GM23338 (cell line): ENCODE results near the gene SDHA. TPM values are rescaled to one million over a fixed set of nuclear protein-coding genes. Genes with fewer than 3 reads are reported as not detected.

Experiments used
- ATAC-seq: fragments of 200-7000 bp; cut with Tn5 transposase; 3 replicates; pipeline ENCODE4 v1.9.1; 2020
- DNase-seq: peaks from one replicate; pipeline ENCODE4 v3.0.0-alpha.2; 2015; ENCODE audit warnings: low spot score
- H2AFZ ChIP-seq: fragments of 200-600 bp; sonication (generic); 2 replicates; pipeline ENCODE4 v1.8.0; 2016; ENCODE audit warnings: antibody characterized with exemption, mild to moderate bottlenecking, moderate library complexity
- H3F3A ChIP-seq: fragments of 200-600 bp; sonication (generic); replicated peaks from 2 replicates; pipeline ENCODE4 v1.8.0; 2017; ENCODE audit warnings: antibody characterized with exemption, mixed run types, low read depth
- H3K27ac ChIP-seq: fragments of 200-600 bp; sonication (generic); 2 replicates; pipeline ENCODE4 v1.6.1; 2016; ENCODE audit warnings: low read depth
- H3K27me3 ChIP-seq: fragments of 200-600 bp; sonication (generic); 2 replicates; pipeline ENCODE4 v1.8.0; 2016; ENCODE audit warnings: mild to moderate bottlenecking, mixed run types, moderate library complexity; ENCODE audit not compliant: insufficient read depth
- H3K36me3 ChIP-seq: fragments of 200-600 bp; sonication (generic); 2 replicates; pipeline ENCODE4 v1.8.0; 2016; ENCODE audit warnings: mild to moderate bottlenecking; ENCODE audit not compliant: insufficient read depth
- H3K4me1 ChIP-seq: fragments of 200-600 bp; sonication (generic); 2 replicates; pipeline ENCODE4 v1.8.0; 2016; ENCODE audit warnings: mild to moderate bottlenecking, moderate library complexity; ENCODE audit not compliant: insufficient read depth
- H3K4me2 ChIP-seq: fragments of 200-600 bp; sonication (generic); 2 replicates; pipeline ENCODE4 v1.7.1; 2017; ENCODE audit warnings: mixed run types
- H3K4me3 ChIP-seq: fragments of 200-600 bp; sonication (generic); 2 replicates; pipeline ENCODE4 v1.6.1; 2016; ENCODE audit warnings: mixed run types
- H3K79me2 ChIP-seq: fragments of 200-600 bp; sonication (generic); replicated peaks from 2 replicates; pipeline ENCODE4 v1.8.0; 2017; ENCODE audit warnings: mild to moderate bottlenecking; ENCODE audit not compliant: insufficient read depth
- H3K9me2 ChIP-seq: fragments of 200-600 bp; sonication (generic); 2 replicates; pipeline ENCODE4 v1.8.0; 2017; ENCODE audit not compliant: insufficient read depth
- H4K20me1 ChIP-seq: fragments of 200-600 bp; sonication (generic); replicated peaks from 2 replicates; pipeline ENCODE4 v1.8.0; 2017; ENCODE audit warnings: mild to moderate bottlenecking; ENCODE audit not compliant: insufficient read depth
- H3K27ac Mint-ChIP-seq: 2 replicates; pipeline ENCODE4 v1.8.0; 2020; ENCODE audit warnings: inconsistent platforms, mild to moderate bottlenecking, moderate library complexity, mixed read lengths
- H3K27me3 Mint-ChIP-seq: 3 replicates; pipeline ENCODE4 v1.8.0; 2022; ENCODE audit warnings: low read depth, mild to moderate bottlenecking, moderate library complexity, mixed read lengths, inconsistent platforms; ENCODE audit not compliant: insufficient read depth, poor library complexity
- H3K36me3 Mint-ChIP-seq: 3 replicates; pipeline ENCODE4 v1.8.0; 2021; ENCODE audit warnings: low read depth, mild to moderate bottlenecking, inconsistent platforms, moderate library complexity, mixed read lengths
- H3K4me1 Mint-ChIP-seq: 3 replicates; pipeline ENCODE4 v1.8.0; 2020; ENCODE audit warnings: mild to moderate bottlenecking, inconsistent platforms, mixed read lengths
- H3K4me3 Mint-ChIP-seq: 3 replicates; pipeline ENCODE4 v1.8.0; 2021; ENCODE audit warnings: moderate library complexity, mild to moderate bottlenecking, inconsistent platforms, mixed read lengths
- H3K9me3 Mint-ChIP-seq: 3 replicates; pipeline ENCODE4 v1.8.0; 2020; ENCODE audit warnings: moderate library complexity, mild to moderate bottlenecking, inconsistent platforms, mixed read lengths
- CREB1 ChIP-seq: fragments of 250-450 bp; sonication (Bioruptor Pico); IDR thresholded peaks from 2 replicates; pipeline ENCODE4 v1.5.0; 2020; ENCODE audit warnings: low read depth, mild to moderate bottlenecking, moderate library complexity
- EZH2 ChIP-seq: fragments of 200-600 bp; sonication (generic); IDR thresholded peaks from one replicate; pipeline ENCODE4 v1.8.0; 2017; ENCODE audit warnings: antibody characterized with exemption, mild to moderate bottlenecking, low read depth; ENCODE audit not compliant: unreplicated experiment
- EZH2phosphoT487 ChIP-seq: fragments of 200-600 bp; sonication (generic); IDR thresholded peaks from one replicate; pipeline ENCODE4 v1.8.1; 2018; ENCODE audit warnings: antibody characterized with exemption; ENCODE audit not compliant: unreplicated experiment
- JUNB ChIP-seq: IDR thresholded peaks from one replicate; pipeline ENCODE4 v1.6.1; 2016; ENCODE audit warnings: antibody characterized with exemption; ENCODE audit not compliant: unreplicated experiment
- NANOG ChIP-seq: IDR thresholded peaks from 2 replicates; pipeline ENCODE4 v1.6.1; 2016; ENCODE audit warnings: antibody characterized with exemption, borderline replicate concordance
- POLR2AphosphoS5 ChIP-seq: IDR thresholded peaks from 2 replicates; pipeline ENCODE4 v1.6.1; 2016; ENCODE audit warnings: antibody characterized with exemption, low read depth
- STAT1 ChIP-seq: IDR thresholded peaks from one replicate; pipeline ENCODE4 v1.6.1; 2016; ENCODE audit warnings: antibody characterized with exemption; ENCODE audit not compliant: unreplicated experiment
- ZNF114 ChIP-seq: fragments of 250-450 bp; sonication (Bioruptor Pico); IDR thresholded peaks from 2 replicates; pipeline ENCODE4 v1.5.0; 2020; ENCODE audit warnings: mild to moderate bottlenecking, moderate library complexity
- ZNF331 ChIP-seq: fragments of 250-450 bp; sonication (Bioruptor Pico); IDR thresholded peaks from 2 replicates; pipeline ENCODE4 v1.5.0; 2020; ENCODE audit warnings: low read depth, mild to moderate bottlenecking, moderate library complexity
- polyA plus RNA-seq: library from polyadenylated mRNA; unstranded; fragments of >200 nt; fragmentation: Nextera tagmentation; extraction: Ambion mirVana; gene quantifications from 2 replicates; pipeline ENCODE4 v1.2.1, GENCODE V29; 2016
- total RNA-seq: library from RNA; depleted of rRNA; stranded (reverse); fragments of >200 nt; shearing (Covaris generic); gene quantifications from 2 replicates; pipeline ENCODE4 v1.2.3, GENCODE V29; 2014
- TF ChIP-seq, protein P1 (sequence below): IDR thresholded peaks from one replicate; pipeline ENCODE4 v1.6.1; 2018; ENCODE audit warnings: antibody characterized with exemption; ENCODE audit not compliant: unreplicated experiment
- TF ChIP-seq, protein P2 (sequence below): IDR thresholded peaks from 2 replicates; pipeline ENCODE4 v1.6.1; 2016; ENCODE audit warnings: antibody characterized with exemption
- TF ChIP-seq, protein P3 (sequence below): fragments of 250-450 bp; sonication (Bioruptor Pico); IDR thresholded peaks from 2 replicates; pipeline ENCODE4 v1.5.0; 2020; ENCODE audit warnings: mild to moderate bottlenecking, moderate library complexity
- TF ChIP-seq, protein P4 (sequence below), 2 experiments: fragments of 200-600 bp in 1 of 2; sonication (generic) in 1 of 2; conservative IDR thresholded peaks; 2 replicates each; pipeline versions ENCODE4 v1.5.1 to v1.6.1; 2016 to 2017; ENCODE audit warnings: antibody characterized with exemption in 2 of 2, low read depth in 2 of 2, mild to moderate bottlenecking in 2 of 2, moderate library complexity in 1 of 2

SDHA gene
- total and polyA plus RNA-seq, 2 experiments from 2014 or later: 62.2 to 70.6 TPM

DNA sequence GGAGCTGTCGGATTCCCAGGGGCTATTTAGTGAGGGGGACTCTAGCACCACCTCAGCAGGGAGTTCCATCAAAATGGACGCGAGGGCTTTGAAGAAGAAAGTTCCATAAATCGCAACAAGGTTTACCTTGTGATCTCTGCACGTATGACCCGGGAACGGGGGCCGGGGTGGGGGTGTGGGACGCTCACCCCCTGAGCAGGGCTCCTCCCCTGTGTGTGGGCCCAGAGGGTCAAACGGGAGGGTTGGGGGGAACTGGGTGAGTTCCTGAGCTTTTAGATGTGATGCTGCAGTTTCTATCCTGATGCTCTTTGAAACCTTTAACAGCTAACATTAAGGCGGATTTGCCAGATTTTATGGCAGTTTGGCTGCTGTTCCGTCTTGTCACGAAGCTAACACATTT is 45.7 kb upstream of the SDHA start:
- Mint-ChIP-seq H3K36me3 (peaks cover 27% of the 10 kb centered on the region), H3K27me3 (peaks cover 7% of the 10 kb centered on the region), H3K4me3 (no peak overlapping the region), H3K27ac (no peak overlapping the region), H3K4me1 (no peaks in the 10 kb centered on the region; the same call in 2 of the 3 replicates), H3K9me3 (no peaks in the 10 kb centered on the region; the same call in 2 of the 3 replicates)
- ATAC-seq: no peak
- Histone ChIP-seq H3K27ac (no peak overlapping the region), H3K27me3 (no peaks in the 10 kb centered on the region), H2AFZ (no peak overlapping the region), H3K4me2 (no peak overlapping the region), H4K20me1 (no peaks in the 10 kb centered on the region), H3F3A (no peaks in the 10 kb centered on the region), H3K4me3 (no peak overlapping the region), H3K36me3 (no peaks in the 10 kb centered on the region), H3K4me1 (no peaks in the 10 kb centered on the region), H3K79me2 (no peaks in the 10 kb centered on the region), H3K9me2 (no peaks in the 10 kb centered on the region)
- TF ChIP-seq STAT1: no peak
- no peak for TF ChIP-seq ZNF331
- no peak for TF ChIP-seq CREB1
- TF ChIP-seq EZH2: no peak
- TF ChIP-seq, protein P1, sequence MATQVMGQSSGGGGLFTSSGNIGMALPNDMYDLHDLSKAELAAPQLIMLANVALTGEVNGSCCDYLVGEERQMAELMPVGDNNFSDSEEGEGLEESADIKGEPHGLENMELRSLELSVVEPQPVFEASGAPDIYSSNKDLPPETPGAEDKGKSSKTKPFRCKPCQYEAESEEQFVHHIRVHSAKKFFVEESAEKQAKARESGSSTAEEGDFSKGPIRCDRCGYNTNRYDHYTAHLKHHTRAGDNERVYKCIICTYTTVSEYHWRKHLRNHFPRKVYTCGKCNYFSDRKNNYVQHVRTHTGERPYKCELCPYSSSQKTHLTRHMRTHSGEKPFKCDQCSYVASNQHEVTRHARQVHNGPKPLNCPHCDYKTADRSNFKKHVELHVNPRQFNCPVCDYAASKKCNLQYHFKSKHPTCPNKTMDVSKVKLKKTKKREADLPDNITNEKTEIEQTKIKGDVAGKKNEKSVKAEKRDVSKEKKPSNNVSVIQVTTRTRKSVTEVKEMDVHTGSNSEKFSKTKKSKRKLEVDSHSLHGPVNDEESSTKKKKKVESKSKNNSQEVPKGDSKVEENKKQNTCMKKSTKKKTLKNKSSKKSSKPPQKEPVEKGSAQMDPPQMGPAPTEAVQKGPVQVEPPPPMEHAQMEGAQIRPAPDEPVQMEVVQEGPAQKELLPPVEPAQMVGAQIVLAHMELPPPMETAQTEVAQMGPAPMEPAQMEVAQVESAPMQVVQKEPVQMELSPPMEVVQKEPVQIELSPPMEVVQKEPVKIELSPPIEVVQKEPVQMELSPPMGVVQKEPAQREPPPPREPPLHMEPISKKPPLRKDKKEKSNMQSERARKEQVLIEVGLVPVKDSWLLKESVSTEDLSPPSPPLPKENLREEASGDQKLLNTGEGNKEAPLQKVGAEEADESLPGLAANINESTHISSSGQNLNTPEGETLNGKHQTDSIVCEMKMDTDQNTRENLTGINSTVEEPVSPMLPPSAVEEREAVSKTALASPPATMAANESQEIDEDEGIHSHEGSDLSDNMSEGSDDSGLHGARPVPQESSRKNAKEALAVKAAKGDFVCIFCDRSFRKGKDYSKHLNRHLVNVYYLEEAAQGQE: no peak
- TF ChIP-seq NANOG: no peak
- TF ChIP-seq, protein P2, sequence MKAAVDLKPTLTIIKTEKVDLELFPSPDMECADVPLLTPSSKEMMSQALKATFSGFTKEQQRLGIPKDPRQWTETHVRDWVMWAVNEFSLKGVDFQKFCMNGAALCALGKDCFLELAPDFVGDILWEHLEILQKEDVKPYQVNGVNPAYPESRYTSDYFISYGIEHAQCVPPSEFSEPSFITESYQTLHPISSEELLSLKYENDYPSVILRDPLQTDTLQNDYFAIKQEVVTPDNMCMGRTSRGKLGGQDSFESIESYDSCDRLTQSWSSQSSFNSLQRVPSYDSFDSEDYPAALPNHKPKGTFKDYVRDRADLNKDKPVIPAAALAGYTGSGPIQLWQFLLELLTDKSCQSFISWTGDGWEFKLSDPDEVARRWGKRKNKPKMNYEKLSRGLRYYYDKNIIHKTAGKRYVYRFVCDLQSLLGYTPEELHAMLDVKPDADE: no peak
- no peak for TF ChIP-seq EZH2phosphoT487
- TF ChIP-seq, protein P3, sequence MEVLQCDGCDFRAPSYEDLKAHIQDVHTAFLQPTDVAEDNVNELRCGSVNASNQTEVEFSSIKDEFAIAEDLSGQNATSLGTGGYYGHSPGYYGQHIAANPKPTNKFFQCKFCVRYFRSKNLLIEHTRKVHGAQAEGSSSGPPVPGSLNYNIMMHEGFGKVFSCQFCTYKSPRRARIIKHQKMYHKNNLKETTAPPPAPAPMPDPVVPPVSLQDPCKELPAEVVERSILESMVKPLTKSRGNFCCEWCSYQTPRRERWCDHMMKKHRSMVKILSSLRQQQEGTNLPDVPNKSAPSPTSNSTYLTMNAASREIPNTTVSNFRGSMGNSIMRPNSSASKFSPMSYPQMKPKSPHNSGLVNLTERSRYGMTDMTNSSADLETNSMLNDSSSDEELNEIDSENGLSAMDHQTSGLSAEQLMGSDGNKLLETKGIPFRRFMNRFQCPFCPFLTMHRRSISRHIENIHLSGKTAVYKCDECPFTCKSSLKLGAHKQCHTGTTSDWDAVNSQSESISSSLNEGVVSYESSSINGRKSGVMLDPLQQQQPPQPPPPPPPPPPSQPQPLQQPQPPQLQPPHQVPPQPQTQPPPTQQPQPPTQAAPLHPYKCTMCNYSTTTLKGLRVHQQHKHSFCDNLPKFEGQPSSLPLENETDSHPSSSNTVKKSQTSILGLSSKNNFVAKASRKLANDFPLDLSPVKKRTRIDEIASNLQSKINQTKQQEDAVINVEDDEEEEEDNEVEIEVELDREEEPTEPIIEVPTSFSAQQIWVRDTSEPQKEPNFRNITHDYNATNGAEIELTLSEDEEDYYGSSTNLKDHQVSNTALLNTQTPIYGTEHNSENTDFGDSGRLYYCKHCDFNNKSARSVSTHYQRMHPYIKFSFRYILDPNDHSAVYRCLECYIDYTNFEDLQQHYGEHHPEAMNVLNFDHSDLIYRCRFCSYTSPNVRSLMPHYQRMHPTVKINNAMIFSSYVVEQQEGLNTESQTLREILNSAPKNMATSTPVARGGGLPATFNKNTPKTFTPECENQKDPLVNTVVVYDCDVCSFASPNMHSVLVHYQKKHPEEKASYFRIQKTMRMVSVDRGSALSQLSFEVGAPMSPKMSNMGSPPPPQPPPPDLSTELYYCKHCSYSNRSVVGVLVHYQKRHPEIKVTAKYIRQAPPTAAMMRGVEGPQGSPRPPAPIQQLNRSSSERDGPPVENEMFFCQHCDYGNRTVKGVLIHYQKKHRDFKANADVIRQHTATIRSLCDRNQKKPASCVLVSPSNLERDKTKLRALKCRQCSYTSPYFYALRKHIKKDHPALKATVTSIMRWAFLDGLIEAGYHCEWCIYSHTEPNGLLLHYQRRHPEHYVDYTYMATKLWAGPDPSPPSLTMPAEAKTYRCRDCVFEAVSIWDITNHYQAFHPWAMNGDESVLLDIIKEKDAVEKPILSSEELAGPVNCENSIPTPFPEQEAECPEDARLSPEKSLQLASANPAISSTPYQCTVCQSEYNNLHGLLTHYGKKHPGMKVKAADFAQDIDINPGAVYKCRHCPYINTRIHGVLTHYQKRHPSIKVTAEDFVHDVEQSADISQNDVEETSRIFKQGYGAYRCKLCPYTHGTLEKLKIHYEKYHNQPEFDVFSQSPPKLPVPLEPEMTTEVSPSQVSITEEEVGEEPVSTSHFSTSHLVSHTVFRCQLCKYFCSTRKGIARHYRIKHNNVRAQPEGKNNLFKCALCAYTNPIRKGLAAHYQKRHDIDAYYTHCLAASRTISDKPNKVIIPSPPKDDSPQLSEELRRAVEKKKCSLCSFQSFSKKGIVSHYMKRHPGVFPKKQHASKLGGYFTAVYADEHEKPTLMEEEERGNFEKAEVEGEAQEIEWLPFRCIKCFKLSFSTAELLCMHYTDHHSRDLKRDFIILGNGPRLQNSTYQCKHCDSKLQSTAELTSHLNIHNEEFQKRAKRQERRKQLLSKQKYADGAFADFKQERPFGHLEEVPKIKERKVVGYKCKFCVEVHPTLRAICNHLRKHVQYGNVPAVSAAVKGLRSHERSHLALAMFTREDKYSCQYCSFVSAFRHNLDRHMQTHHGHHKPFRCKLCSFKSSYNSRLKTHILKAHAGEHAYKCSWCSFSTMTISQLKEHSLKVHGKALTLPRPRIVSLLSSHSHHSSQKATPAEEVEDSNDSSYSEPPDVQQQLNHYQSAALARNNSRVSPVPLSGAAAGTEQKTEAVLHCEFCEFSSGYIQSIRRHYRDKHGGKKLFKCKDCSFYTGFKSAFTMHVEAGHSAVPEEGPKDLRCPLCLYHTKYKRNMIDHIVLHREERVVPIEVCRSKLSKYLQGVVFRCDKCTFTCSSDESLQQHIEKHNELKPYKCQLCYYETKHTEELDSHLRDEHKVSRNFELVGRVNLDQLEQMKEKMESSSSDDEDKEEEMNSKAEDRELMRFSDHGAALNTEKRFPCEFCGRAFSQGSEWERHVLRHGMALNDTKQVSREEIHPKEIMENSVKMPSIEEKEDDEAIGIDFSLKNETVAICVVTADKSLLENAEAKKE: no peak
- no peak for TF ChIP-seq ZNF114 (CRISPR knock-in tag)
- TF ChIP-seq, protein P4, sequence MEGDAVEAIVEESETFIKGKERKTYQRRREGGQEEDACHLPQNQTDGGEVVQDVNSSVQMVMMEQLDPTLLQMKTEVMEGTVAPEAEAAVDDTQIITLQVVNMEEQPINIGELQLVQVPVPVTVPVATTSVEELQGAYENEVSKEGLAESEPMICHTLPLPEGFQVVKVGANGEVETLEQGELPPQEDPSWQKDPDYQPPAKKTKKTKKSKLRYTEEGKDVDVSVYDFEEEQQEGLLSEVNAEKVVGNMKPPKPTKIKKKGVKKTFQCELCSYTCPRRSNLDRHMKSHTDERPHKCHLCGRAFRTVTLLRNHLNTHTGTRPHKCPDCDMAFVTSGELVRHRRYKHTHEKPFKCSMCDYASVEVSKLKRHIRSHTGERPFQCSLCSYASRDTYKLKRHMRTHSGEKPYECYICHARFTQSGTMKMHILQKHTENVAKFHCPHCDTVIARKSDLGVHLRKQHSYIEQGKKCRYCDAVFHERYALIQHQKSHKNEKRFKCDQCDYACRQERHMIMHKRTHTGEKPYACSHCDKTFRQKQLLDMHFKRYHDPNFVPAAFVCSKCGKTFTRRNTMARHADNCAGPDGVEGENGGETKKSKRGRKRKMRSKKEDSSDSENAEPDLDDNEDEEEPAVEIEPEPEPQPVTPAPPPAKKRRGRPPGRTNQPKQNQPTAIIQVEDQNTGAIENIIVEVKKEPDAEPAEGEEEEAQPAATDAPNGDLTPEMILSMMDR (conservative IDR thresholded peaks at IDR 0.05; ENCODE audit: low read depth in 2 of 2): no peak
- no peak for TF ChIP-seq POLR2AphosphoS5
- TF ChIP-seq JUNB: no peak
- DNase-seq: no peak
